Cardiac muscle cell (in vitro differentiated cells and primary cell): ENCODE measurements around the gene KIAA0930. TPM values are rescaled to one million over a fixed set of nuclear protein-coding genes. Genes with fewer than 3 reads are reported as not detected.

Source experiments
- DNase-seq, 2 donors: peaks; one replicate each; pipeline versions ENCODE4 v3.0.0 to v3.0.0-alpha.2; 2010 to 2017; ENCODE audit warnings: low read depth in 1 of 2, low spot score in 1 of 2
- H3K27ac ChIP-seq: fragments of 200-600 bp; sonication (generic); 2 replicates; pipeline ENCODE4 v1.5.1; 2016
- H3K27me3 ChIP-seq: fragments of 200-600 bp; sonication (generic); 2 replicates; pipeline ENCODE4 v1.6.0; 2016; ENCODE audit warnings: control low read depth
- H3K36me3 ChIP-seq: fragments of 200-600 bp; sonication (generic); 2 replicates; pipeline ENCODE4 v1.5.1; 2016; ENCODE audit warnings: control low read depth
- H3K4me1 ChIP-seq: fragments of 200-600 bp; sonication (generic); 2 replicates; pipeline ENCODE4 v1.8.1; 2017; ENCODE audit warnings: low read depth, mild to moderate bottlenecking, mixed run types
- H3K4me3 ChIP-seq: fragments of 200-600 bp; sonication (generic); 2 replicates; pipeline ENCODE4 v1.5.1; 2016; ENCODE audit warnings: mild to moderate bottlenecking
- H3K9me3 ChIP-seq: fragments of 200-600 bp; sonication (generic); 2 replicates; pipeline ENCODE4 v1.5.1; 2017; ENCODE audit warnings: low read depth, mild to moderate bottlenecking, control low read depth
- CTCF ChIP-seq: IDR thresholded peaks from 2 replicates; pipeline ENCODE4 v1.5.1; 2012; ENCODE audit warnings: low read depth, mild to moderate bottlenecking, low read length
- polyA plus RNA-seq: library from polyadenylated mRNA; unstranded; fragments of >200 nt; fragmentation: Nextera tagmentation; extraction: Ambion mirVana; gene quantifications from 2 replicates; pipeline ENCODE4 v1.2.1, GENCODE V29; 2016
- total RNA-seq: library from RNA; depleted of rRNA; stranded (reverse); fragments of >200 nt; gene quantifications from 2 replicates; pipeline ENCODE4 v1.2.3, GENCODE V29; 2016

Gene KIAA0930
- total and polyA plus RNA-seq, 2 experiments from 2014 or later: 11.8 to 12.7 TPM

- no peak overlapping the region for H3K4me3 ChIP-seq
- H3K4me1 ChIP-seq: peaks cover 13% of the 10 kb centered on the region
- DNase-seq: peak; percentile 15 to 72
- no peaks in the 10 kb centered on the region for H3K9me3 ChIP-seq
- no peaks in the 10 kb centered on the region for H3K27me3 ChIP-seq
- H3K36me3 ChIP-seq: no peaks in the 10 kb centered on the region
- TF ChIP-seq CTCF: no peak
- peak overlapping the region; percentile 75 for H3K27ac ChIP-seq
Observed at GRCh38 chr22:45271667-45272201, 31.0 kb upstream of the KIAA0930 start.

GRCh38 chr22:45270095-45271020 is 29.7 kb upstream of the KIAA0930 start:
- Histone ChIP-seq H3K27ac (no peak overlapping the region), H3K36me3 (no peaks in the 10 kb centered on the region), H3K4me3 (no peak overlapping the region), H3K27me3 (no peaks in the 10 kb centered on the region), H3K4me1 (peaks cover 13% of the 10 kb centered on the region), H3K9me3 (no peaks in the 10 kb centered on the region)
- no peak for DNase-seq
- no peak for TF ChIP-seq CTCF

- Histone ChIP-seq H3K4me1 (peaks cover 13% of the 10 kb centered on the region), H3K4me3 (peak overlapping the region; percentile 60), H3K27ac (no peak overlapping the region), H3K36me3 (no peaks in the 10 kb centered on the region), H3K9me3 (no peaks in the 10 kb centered on the region), H3K27me3 (no peaks in the 10 kb centered on the region)
- peak; percentile 75 for TF ChIP-seq CTCF
- peak; percentile 80 to 91 for DNase-seq
Observed at GRCh38 chr22:45268958-45269844, 28.5 kb upstream of the KIAA0930 start.

- Histone ChIP-seq H3K27me3 (no peaks in the 10 kb centered on the region), H3K4me3 (peak overlapping the region; percentile 60), H3K36me3 (no peaks in the 10 kb centered on the region), H3K9me3 (no peaks in the 10 kb centered on the region), H3K4me1 (peaks cover 13% of the 10 kb centered on the region), H3K27ac (no peak overlapping the region)
- TF ChIP-seq CTCF: no peak
- DNase-seq: peak; percentile 21 to 82
Observed at GRCh38 chr22:45268167-45268957, 27.7 kb upstream of the KIAA0930 start.

- no peak overlapping the region for H3K27ac ChIP-seq
- H3K36me3 ChIP-seq: no peaks in the 10 kb centered on the region
- no peak overlapping the region for H3K4me3 ChIP-seq
- no peak for TF ChIP-seq CTCF
- H3K27me3 ChIP-seq: no peaks in the 10 kb centered on the region
- H3K4me1 ChIP-seq: no peaks in the 10 kb centered on the region
- H3K9me3 ChIP-seq: no peaks in the 10 kb centered on the region
- DNase-seq: peak in 1 of 2 donors; percentile 33
Observed at GRCh38 chr22:45265535-45265934, 24.8 kb upstream of the KIAA0930 start.
